SHP77 treated with DMSO at 0.1 percent for 48 hours (cell line): Measurements from ENCODE around the gene C1orf50.
"Not testable (repeated sequence)": the region's sequence is repeated elsewhere in the genome, so short reads cannot be mapped to it uniquely, and the experiment has no call there.

Experiments
- DNase-seq: peaks from one replicate; lab custom pipeline; 2025; lab: John Stamatoyannopoulos, UW

Gene C1orf50

GRCh38 chr1:42801832-42802473 lies 34.9 kb downstream of the C1orf50 start:
- DNase-seq = no peak

GRCh38 chr1:42806171-42806570 lies 39.1 kb downstream of the C1orf50 start:
- no peak for DNase-seq

- no peak for DNase-seq
Observed at GRCh38 chr1:42806593-42806992, 39.5 kb downstream of the C1orf50 start.

GRCh38 chr1:42807056-42807668 lies 40.1 kb downstream of the C1orf50 start:
- DNase-seq = no peak

GRCh38 chr1:42814815-42815214 lies 47.8 kb downstream of the C1orf50 start:
- DNase-seq = not testable (repeated sequence)

- no peak for DNase-seq
Observed at GRCh38 chr1:42815941-42816584, 49.0 kb downstream of the C1orf50 start.

GRCh38 chr1:42816585-42817439 lies 49.8 kb downstream of the C1orf50 start, which contains the start of the genes ERMAP and SVBP:
TSS of gene ERMAP (plus strand) at chr1:42817122. CDS start at chr1:42830449, 13,327 bp downstream.
TSS of gene SVBP (minus strand) at chr1:42817397. CDS start at chr1:42816544, 853 bp downstream.
- peak; percentile 67 for DNase-seq

- no peak for DNase-seq
Observed at GRCh38 chr1:42817440-42817767, 50.4 kb downstream of the C1orf50 start.

- no peak for DNase-seq
Observed at GRCh38 chr1:42817976-42818375, 50.9 kb downstream of the C1orf50 start.

- no peak for DNase-seq
Observed at GRCh38 chr1:42820813-42821212, 53.8 kb downstream of the C1orf50 start.

- no peak for DNase-seq
Observed at GRCh38 chr1:42821690-42822089, 54.6 kb downstream of the C1orf50 start.

- DNase-seq = no peak
Observed at GRCh38 chr1:42822800-42823392, 55.8 kb downstream of the C1orf50 start.

GRCh38 chr1:42824481-42825035 lies 57.5 kb downstream of the C1orf50 start:
- no peak for DNase-seq

GRCh38 chr1:42825036-42825851 lies 58.2 kb downstream of the C1orf50 start:
- DNase-seq = no peak
